Neural progenitor cell (in vitro differentiated cells): Measurements from ENCODE around the gene GLRX. TPM values are rescaled to one million over a fixed set of nuclear protein-coding genes. Genes with fewer than 3 reads are reported as not detected.

ENCODE experiments used
- DNase-seq: peaks from one replicate; pipeline ENCODE4 v3.0.0-alpha.2; 2016; ENCODE audit warnings: low spot score
- H2AFZ ChIP-seq: fragments of 200-600 bp; sonication (generic); replicated peaks from 2 replicates; pipeline ENCODE4 v1.6.1; 2016; ENCODE audit warnings: antibody characterized with exemption
- H3F3A ChIP-seq: fragments of 200-600 bp; sonication (generic); 2 replicates; pipeline ENCODE4 v1.6.1; 2016; ENCODE audit warnings: antibody characterized with exemption, low read depth
- H3K27ac ChIP-seq: fragments of 200-600 bp; sonication (generic); 2 replicates; pipeline ENCODE4 v1.5.1; 2016; ENCODE audit warnings: mild to moderate bottlenecking
- H3K27me3 ChIP-seq: fragments of 200-600 bp; sonication (generic); 2 replicates; pipeline ENCODE4 v1.6.1; 2016; ENCODE audit warnings: mild to moderate bottlenecking, moderate library complexity
- H3K36me3 ChIP-seq: fragments of 200-600 bp; sonication (generic); 2 replicates; pipeline ENCODE4 v1.5.1; 2016
- H3K4me1 ChIP-seq: fragments of 200-600 bp; sonication (generic); 2 replicates; pipeline ENCODE4 v1.6.1; 2016; ENCODE audit warnings: mixed run types
- H3K4me2 ChIP-seq: fragments of 200-600 bp; sonication (generic); 2 replicates; pipeline ENCODE4 v1.6.1; 2016
- H3K4me3 ChIP-seq: fragments of 200-600 bp; sonication (generic); 2 replicates; pipeline ENCODE4 v1.5.1; 2016
- H3K79me2 ChIP-seq: fragments of 200-600 bp; sonication (generic); 2 replicates; pipeline ENCODE4 v1.6.1; 2016; ENCODE audit warnings: low read depth
- H3K9ac ChIP-seq: fragments of 200-600 bp; sonication (generic); 2 replicates; pipeline ENCODE4 v1.6.1; 2016
- H3K9me3 ChIP-seq: fragments of 200-600 bp; sonication (generic); 2 replicates; pipeline ENCODE4 v1.5.1; 2016; ENCODE audit warnings: low read depth
- H4K20me1 ChIP-seq: fragments of 200-600 bp; sonication (generic); 2 replicates; pipeline ENCODE4 v1.6.1; 2016; ENCODE audit warnings: low read depth
- H3K27ac Mint-ChIP-seq: 3 replicates; pipeline ENCODE4 v1.8.0; 2021; ENCODE audit warnings: mixed read lengths
- H3K27me3 Mint-ChIP-seq: 2 replicates; pipeline ENCODE4 v1.8.0; 2022; ENCODE audit warnings: low read depth, mild to moderate bottlenecking, inconsistent platforms, moderate library complexity, mixed read lengths; ENCODE audit not compliant: insufficient read depth
- H3K36me3 Mint-ChIP-seq: 3 replicates; pipeline ENCODE4 v1.8.0; 2021; ENCODE audit warnings: mixed read lengths
- H3K4me1 Mint-ChIP-seq: 3 replicates; pipeline ENCODE4 v1.8.0; 2021; ENCODE audit warnings: mixed read lengths
- H3K4me3 Mint-ChIP-seq: 3 replicates; pipeline ENCODE4 v1.8.0; 2021; ENCODE audit warnings: mild to moderate bottlenecking, moderate library complexity, mixed read lengths
- H3K9me3 Mint-ChIP-seq: 3 replicates; pipeline ENCODE4 v1.8.0; 2020; ENCODE audit warnings: mixed read lengths
- CTCF ChIP-seq: fragments of 200-600 bp; sonication (generic); IDR thresholded peaks from 2 replicates; pipeline ENCODE4 v1.5.1; 2017; ENCODE audit warnings: antibody characterized with exemption, mild to moderate bottlenecking
- EZH2 ChIP-seq: fragments of 200-600 bp; sonication (generic); IDR thresholded peaks from 2 replicates; pipeline ENCODE4 v1.6.1; 2017; ENCODE audit warnings: antibody characterized with exemption, mild to moderate bottlenecking, moderate library complexity
- EZH2phosphoT487 ChIP-seq: fragments of 200-600 bp; sonication (generic); IDR thresholded peaks from 2 replicates; pipeline ENCODE4 v1.6.1; 2017; ENCODE audit warnings: antibody characterized with exemption
- total RNA-seq: library from RNA; depleted of rRNA; stranded (reverse); fragments of >200 nt; gene quantifications from 2 replicates; pipeline ENCODE4 v1.2.3, GENCODE V29; 2015; ENCODE audit warnings: low replicate concordance

Gene GLRX
- total RNA-seq, 1 donor from 2014 or later = 15.1 TPM

DNA sequence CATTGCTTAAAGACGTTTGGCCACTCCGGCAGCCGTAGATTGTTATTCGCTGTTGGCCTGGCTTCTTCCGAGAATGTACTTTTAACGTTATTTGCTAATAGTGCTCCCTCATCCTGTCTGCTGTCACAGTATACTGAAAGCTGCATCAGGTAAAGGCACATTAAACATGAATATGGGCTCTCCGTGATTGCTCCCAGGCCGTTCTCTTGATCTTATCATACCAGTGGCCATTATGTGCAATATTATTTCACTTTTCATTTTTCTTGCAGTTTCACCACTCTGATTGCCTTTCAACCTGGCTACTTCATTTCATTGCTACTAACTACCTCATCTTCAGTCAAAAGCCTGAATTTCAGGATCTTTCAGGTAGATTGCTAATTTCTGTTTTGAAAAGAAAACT lies 34.0 kb downstream of the GLRX start:
- Histone ChIP-seq H3K9ac (no peak overlapping the region), H2AFZ (no peak overlapping the region), H3K4me3 (no peak overlapping the region), H4K20me1 (no peaks in the 10 kb centered on the region), H3K4me2 (no peak overlapping the region), H3F3A (no peaks in the 10 kb centered on the region), H3K79me2 (no peaks in the 10 kb centered on the region), H3K27me3 (no peaks in the 10 kb centered on the region), H3K27ac (no peak overlapping the region), H3K4me1 (peaks cover 4% of the 10 kb centered on the region), H3K9me3 (no peaks in the 10 kb centered on the region), H3K36me3 (no peaks in the 10 kb centered on the region)
- Mint-ChIP-seq H3K9me3 (no peaks in the 10 kb centered on the region), H3K27ac (no peak overlapping the region), H3K4me1 (no peaks in the 10 kb centered on the region), H3K36me3 (peaks cover 25% of the 10 kb centered on the region), H3K4me3 (no peak overlapping the region), H3K27me3 (no peaks in the 10 kb centered on the region)
- TF ChIP-seq EZH2phosphoT487 = no peak
- no peak for TF ChIP-seq EZH2
- no peak for DNase-seq

- no peaks in the 10 kb centered on the region for H3K36me3 ChIP-seq
- no peaks in the 10 kb centered on the region for H3K9me3 Mint-ChIP-seq
Observed at GRCh38 chr5:95786821-95787418, 35.6 kb downstream of the GLRX start.

DNA sequence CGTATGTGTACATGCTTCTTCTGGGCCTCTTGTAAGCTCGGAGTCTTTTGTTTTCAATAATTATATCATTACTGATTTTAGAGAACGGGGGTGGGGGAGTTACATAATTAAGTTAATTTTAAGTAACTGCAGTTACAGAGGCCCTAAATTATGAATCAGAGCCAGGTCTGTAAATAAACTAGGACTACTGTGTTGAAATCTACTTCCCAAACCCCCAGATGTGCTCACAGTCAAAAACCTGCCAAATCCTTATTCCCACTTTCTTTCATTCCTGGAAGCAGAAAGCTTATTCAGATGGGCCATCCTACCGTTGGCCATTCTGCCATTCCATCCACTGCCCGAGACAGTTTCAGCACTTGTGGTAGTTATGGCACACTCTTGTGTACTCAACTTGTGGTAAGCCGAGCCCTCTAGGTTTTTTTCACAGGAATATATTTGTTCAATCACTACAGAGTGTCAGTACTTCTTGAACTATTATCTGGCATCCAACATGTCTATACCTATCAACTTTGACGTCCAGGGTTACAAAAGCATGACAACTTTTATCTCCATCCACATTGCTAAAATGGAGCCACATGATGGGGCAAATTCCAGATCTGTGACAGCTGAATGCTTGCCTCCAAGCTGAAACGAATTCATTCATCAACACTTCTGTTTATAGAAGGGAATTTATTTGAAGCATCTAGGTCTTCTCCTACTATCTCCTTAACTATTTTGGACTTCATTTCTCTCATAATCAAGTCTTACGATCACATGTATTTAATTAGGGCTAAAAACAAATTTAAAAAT lies 37.8 kb downstream of the GLRX start:
- no peak overlapping the region for H3K4me3 Mint-ChIP-seq
- H3K27me3 Mint-ChIP-seq = peaks cover 3% of the 10 kb centered on the region
- H3K4me1 ChIP-seq = peaks cover 4% of the 10 kb centered on the region
- TF ChIP-seq EZH2 (no peak), EZH2phosphoT487 (no peak), CTCF (no peak)
- no peak for DNase-seq
- H3K4me3 ChIP-seq = no peak overlapping the region
- no peaks in the 10 kb centered on the region for H3K9me3 ChIP-seq
- H3K4me1 Mint-ChIP-seq = no peaks in the 10 kb centered on the region
- H2AFZ ChIP-seq = no peak overlapping the region
- no peaks in the 10 kb centered on the region for H3K36me3 ChIP-seq
- H3F3A ChIP-seq = no peaks in the 10 kb centered on the region
- no peak overlapping the region for H3K4me2 ChIP-seq
- H3K9ac ChIP-seq = no peak overlapping the region
- H3K27ac Mint-ChIP-seq = no peak overlapping the region
- H3K79me2 ChIP-seq = no peaks in the 10 kb centered on the region
- H3K27ac ChIP-seq = no peak overlapping the region
- no peaks in the 10 kb centered on the region for H4K20me1 ChIP-seq
- no peaks in the 10 kb centered on the region for H3K27me3 ChIP-seq
- peaks cover 28% of the 10 kb centered on the region for H3K36me3 Mint-ChIP-seq
- H3K9me3 Mint-ChIP-seq = no peaks in the 10 kb centered on the region

More at GRCh38 chr5:95786821-95787418, 35.6 kb downstream of the GLRX start:
- Histone ChIP-seq H3K79me2 (no peaks in the 10 kb centered on the region), H4K20me1 (no peaks in the 10 kb centered on the region), H3K4me1 (peaks cover 4% of the 10 kb centered on the region), H3K4me2 (no peak overlapping the region), H3K27me3 (no peaks in the 10 kb centered on the region), H3K4me3 (no peak overlapping the region), H3K9ac (no peak overlapping the region), H3K9me3 (no peaks in the 10 kb centered on the region), H3F3A (no peaks in the 10 kb centered on the region), H3K27ac (no peak overlapping the region), H2AFZ (no peak overlapping the region)
- no peak overlapping the region for H3K4me3 Mint-ChIP-seq
- H3K27ac Mint-ChIP-seq = no peak overlapping the region
- H3K4me1 Mint-ChIP-seq = no peaks in the 10 kb centered on the region
- TF ChIP-seq EZH2phosphoT487 (no peak), EZH2 (no peak), CTCF (no peak)
- peaks cover 3% of the 10 kb centered on the region for H3K27me3 Mint-ChIP-seq
- peaks cover 29% of the 10 kb centered on the region for H3K36me3 Mint-ChIP-seq
- no peak for DNase-seq

DNA sequence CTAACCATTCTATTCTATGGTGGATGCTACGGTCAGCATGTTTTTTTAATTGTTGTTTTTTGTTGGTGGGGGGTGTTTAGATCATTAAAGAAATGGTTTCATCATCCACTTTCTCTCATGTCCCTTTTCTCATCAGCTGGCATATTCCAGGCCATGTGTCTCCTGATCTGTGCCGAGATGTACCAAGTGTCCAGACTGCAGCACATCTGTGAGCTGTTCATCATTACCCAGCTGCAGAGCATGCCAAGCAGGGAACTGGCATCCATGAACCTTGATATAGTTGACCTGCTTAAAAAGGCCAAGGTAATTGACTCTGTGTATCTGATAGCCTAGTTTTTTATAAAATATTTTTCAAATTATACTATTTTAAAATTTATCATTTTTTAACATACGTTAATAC lies 38.9 kb downstream of the GLRX start:
- Histone ChIP-seq H3K36me3 (no peaks in the 10 kb centered on the region), H3K4me2 (no peak overlapping the region), H3F3A (no peaks in the 10 kb centered on the region), H4K20me1 (no peaks in the 10 kb centered on the region), H2AFZ (no peak overlapping the region), H3K4me3 (no peak overlapping the region), H3K9ac (no peak overlapping the region), H3K27me3 (no peaks in the 10 kb centered on the region), H3K9me3 (no peaks in the 10 kb centered on the region), H3K27ac (no peak overlapping the region), H3K79me2 (no peaks in the 10 kb centered on the region), H3K4me1 (peaks cover 8% of the 10 kb centered on the region)
- no peak for TF ChIP-seq EZH2phosphoT487
- no peak for TF ChIP-seq CTCF
- TF ChIP-seq EZH2 = no peak
- H3K27me3 Mint-ChIP-seq = peaks cover 3% of the 10 kb centered on the region
- H3K9me3 Mint-ChIP-seq = no peaks in the 10 kb centered on the region
- DNase-seq = no peak
- peaks cover 25% of the 10 kb centered on the region for H3K36me3 Mint-ChIP-seq
- no peaks in the 10 kb centered on the region for H3K4me1 Mint-ChIP-seq
- no peak overlapping the region for H3K4me3 Mint-ChIP-seq
- H3K27ac Mint-ChIP-seq = no peak overlapping the region
